HG02588 (cell line): ENCODE measurements around the gene GNG4.

Experiments used
- ATAC-seq: cut with Tn5 transposase; IDR thresholded peaks from one replicate; pipeline ENCODE4 v1.9.1; 2021; ENCODE audit warnings: mild to moderate bottlenecking, moderate library complexity; ENCODE audit not compliant: unreplicated experiment

Gene GNG4

GRCh38 chr1:235649368-235650163 lies at the start of gene GNG4:
Gene GNG4 (minus strand): TSS chr1:235649784. CDS start chr1:235583838, 65,946 bp downstream.
- ATAC-seq, result peak; percentile 55

GRCh38 chr1:235697508-235697907 lies 47.9 kb upstream of the GNG4 start:
- no peak for ATAC-seq

- no peak for ATAC-seq
Measured at GRCh38 chr1:235689356-235689755, 39.8 kb upstream of the GNG4 start.

GRCh38 chr1:235688096-235688495 lies 38.5 kb upstream of the GNG4 start:
- no peak for ATAC-seq

- ATAC-seq, result no peak
Measured at GRCh38 chr1:235683653-235684052, 34.1 kb upstream of the GNG4 start.

GRCh38 chr1:235682216-235682615 lies 32.6 kb upstream of the GNG4 start:
- ATAC-seq, result no peak

GRCh38 chr1:235679644-235680043 lies 30.1 kb upstream of the GNG4 start:
- ATAC-seq, result no peak

GRCh38 chr1:235679005-235679404 lies 29.4 kb upstream of the GNG4 start:
- ATAC-seq, result no peak

- ATAC-seq, result no peak
Measured at GRCh38 chr1:235675152-235675890, 25.7 kb upstream of the GNG4 start.

- no peak for ATAC-seq
Measured at GRCh38 chr1:235673981-235674380, 24.4 kb upstream of the GNG4 start.

GRCh38 chr1:235671992-235672391 lies 22.4 kb upstream of the GNG4 start:
- no peak for ATAC-seq

GRCh38 chr1:235670157-235670776 lies 20.7 kb upstream of the GNG4 start:
- ATAC-seq, result no peak

GRCh38 chr1:235669277-235669676 lies 19.7 kb upstream of the GNG4 start:
- ATAC-seq, result no peak

- ATAC-seq, result no peak
Measured at GRCh38 chr1:235663628-235664027, 14.0 kb upstream of the GNG4 start.

GRCh38 chr1:235661568-235661967 lies 12.0 kb upstream of the GNG4 start:
- no peak for ATAC-seq

GRCh38 chr1:235659186-235659771 lies 9.7 kb upstream of the GNG4 start:
- ATAC-seq, result no peak

GRCh38 chr1:235657747-235658526 lies 8.4 kb upstream of the GNG4 start:
- no peak for ATAC-seq

GRCh38 chr1:235657269-235657668 lies 7.7 kb upstream of the GNG4 start:
- no peak for ATAC-seq

GRCh38 chr1:235652364-235652763 lies 2.8 kb upstream of the GNG4 start:
- ATAC-seq, result no peak

- ATAC-seq, result no peak
Measured at GRCh38 chr1:235651170-235651806, 1.7 kb upstream of the GNG4 start.
